ENCODE results near the gene ZNRF3. TPM values are rescaled to one million over a fixed set of nuclear protein-coding genes. Genes with fewer than 3 reads are reported as not detected.

The ZNRF3 gene
- total and polyA plus RNA-seq, 2 experiments from 2014 or later, result 0.56 to 3.9 TPM

DNA sequence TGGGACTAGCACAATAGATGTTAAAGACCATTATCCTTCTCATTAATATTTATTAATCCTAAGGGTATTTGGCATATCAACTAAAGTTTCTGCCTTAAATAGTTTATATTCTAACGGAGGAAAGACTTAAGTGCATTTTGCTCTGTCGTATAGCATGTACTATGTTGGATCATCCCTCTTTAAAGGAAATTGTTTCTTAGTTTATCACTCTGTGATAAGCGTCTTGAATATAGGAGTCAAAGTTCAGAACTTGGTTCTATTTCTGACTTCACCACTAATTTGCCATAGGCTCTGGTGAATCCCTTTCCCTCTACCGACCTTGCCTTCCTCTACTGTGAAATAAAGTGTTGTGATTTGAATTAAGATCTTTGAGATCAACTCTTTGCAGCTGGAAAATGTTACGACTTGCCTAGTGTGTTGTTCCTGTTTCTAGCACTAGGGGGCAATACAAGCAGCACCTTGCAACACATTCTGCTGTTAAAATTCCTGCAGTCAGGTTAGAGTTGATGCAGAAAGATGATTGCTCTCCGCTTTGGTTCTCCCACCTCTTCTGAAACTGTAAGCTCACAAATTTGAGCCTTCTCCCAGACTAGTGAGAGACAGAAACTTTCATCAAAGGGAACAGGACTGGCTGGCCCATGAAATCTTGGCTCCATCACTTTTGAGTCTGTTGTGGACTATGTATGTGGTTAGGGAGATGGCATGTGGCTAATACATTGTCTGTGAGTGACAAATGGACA lies 27.8 kb upstream of the ZNRF3 start:
- 23 to 25% methylated on average over 6 of the region's 6 CpGs for WGBS, 2 experiments (ENCODE audit: low coverage in 1 of 2, low lambda C conversion rate in 2 of 2, missing lambda C conversion rate in 2 of 2)
- Histone ChIP-seq H3K4me3 (no peak overlapping the region), H3K27ac (no peak overlapping the region), H2AFZ (no peak overlapping the region), H3K9me2 (ENCODE audit: insufficient read depth) (no peaks in the 10 kb centered on the region), H3F3A (ENCODE audit: insufficient read depth) (no peaks in the 10 kb centered on the region), H3K79me2 (ENCODE audit: insufficient read depth) (no peaks in the 10 kb centered on the region), H3K4me2 (ENCODE audit: unreplicated experiment) (no peak overlapping the region), H3K27me3 (replicated peaks; ENCODE audit: insufficient read depth) (no peaks in the 10 kb centered on the region), H3K9ac (no peak overlapping the region), H4K20me1 (ENCODE audit: insufficient read depth) (no peaks in the 10 kb centered on the region), H3K9me3 (ENCODE audit: low read depth) (no peaks in the 10 kb centered on the region), H3K4me1 (ENCODE audit: insufficient read depth) (no peaks in the 10 kb centered on the region), H3K36me3 (ENCODE audit: low read depth) (no peaks in the 10 kb centered on the region)
- no peak for TF ChIP-seq EZH2phosphoT487 (IDR thresholded peaks at IDR 0.05; ENCODE audit: insufficient read depth, low read depth)
- no peak for TF ChIP-seq EZH2 (IDR thresholded peaks at IDR 0.05; ENCODE audit: insufficient read depth, poor library complexity, severe bottlenecking)
- peak; percentile 61 for DNase-seq
- in situ Hi-C loops (cut with MboI), result loop anchor here (5.0 to 25.0 kb wide), 3 partner anchors 182 to 379 kb away; no protein-coding TSS in a partner anchor

- Histone ChIP-seq H3K4me3 (no peak overlapping the region), H2AFZ (no peak overlapping the region), H3K27ac (no peak overlapping the region), H3K4me2 (ENCODE audit: unreplicated experiment) (no peak overlapping the region), H3K79me2 (ENCODE audit: insufficient read depth) (no peaks in the 10 kb centered on the region), H3K36me3 (ENCODE audit: low read depth) (no peaks in the 10 kb centered on the region), H4K20me1 (ENCODE audit: insufficient read depth) (no peaks in the 10 kb centered on the region), H3K4me1 (ENCODE audit: insufficient read depth) (no peaks in the 10 kb centered on the region), H3K9ac (no peak overlapping the region), H3K27me3 (replicated peaks; ENCODE audit: insufficient read depth) (no peaks in the 10 kb centered on the region), H3K9me3 (ENCODE audit: low read depth) (no peaks in the 10 kb centered on the region), H3F3A (ENCODE audit: insufficient read depth) (no peaks in the 10 kb centered on the region), H3K9me2 (ENCODE audit: insufficient read depth) (no peaks in the 10 kb centered on the region)
- TF ChIP-seq EZH2 (IDR thresholded peaks at IDR 0.05; ENCODE audit: insufficient read depth, poor library complexity, severe bottlenecking) (no peak), EZH2phosphoT487 (IDR thresholded peaks at IDR 0.05; ENCODE audit: insufficient read depth, low read depth) (no peak)
- in situ Hi-C loops (cut with MboI), result loop anchor here (5.0 to 25.0 kb wide), 3 partner anchors 181 to 379 kb away; no protein-coding TSS in a partner anchor
- no peak for DNase-seq
- WGBS, 2 experiments (ENCODE audit: low coverage in 1 of 2, low lambda C conversion rate in 2 of 2, missing lambda C conversion rate in 2 of 2), result 68 to 83% methylated on average over 1 of the region's 1 CpG
Measured at GRCh38 chr22:28856095-28856455, 27.3 kb upstream of the ZNRF3 start.

- no peak overlapping the region for H3K4me2 ChIP-seq (ENCODE audit: unreplicated experiment)
- H4K20me1 ChIP-seq (ENCODE audit: insufficient read depth), result no peaks in the 10 kb centered on the region
- TF ChIP-seq EZH2phosphoT487 (IDR thresholded peaks at IDR 0.05; ENCODE audit: insufficient read depth, low read depth), result no peak
- TF ChIP-seq EZH2 (IDR thresholded peaks at IDR 0.05; ENCODE audit: insufficient read depth, poor library complexity, severe bottlenecking), result no peak
- no peaks in the 10 kb centered on the region for H3K27me3 ChIP-seq (replicated peaks; ENCODE audit: insufficient read depth)
- no peaks in the 10 kb centered on the region for H3K79me2 ChIP-seq (ENCODE audit: insufficient read depth)
- H3K9me3 ChIP-seq (ENCODE audit: low read depth), result no peaks in the 10 kb centered on the region
- no peak overlapping the region for H3K27ac ChIP-seq
- no peak overlapping the region for H3K4me3 ChIP-seq
- no peak for DNase-seq
- in situ Hi-C loops (cut with MboI), result loop anchor here (5.0 to 25.0 kb wide), 3 partner anchors 180 to 378 kb away; no protein-coding TSS in a partner anchor
- no peak overlapping the region for H2AFZ ChIP-seq
- no peaks in the 10 kb centered on the region for H3K36me3 ChIP-seq (ENCODE audit: low read depth)
- H3K9ac ChIP-seq, result no peak overlapping the region
- WGBS, 2 experiments (ENCODE audit: low coverage in 1 of 2, low lambda C conversion rate in 2 of 2, missing lambda C conversion rate in 2 of 2), result 91 to 95% methylated on average over 6 of the region's 6 CpGs
- H3K4me1 ChIP-seq (ENCODE audit: insufficient read depth), result no peaks in the 10 kb centered on the region
- no peaks in the 10 kb centered on the region for H3K9me2 ChIP-seq (ENCODE audit: insufficient read depth)
- H3F3A ChIP-seq (ENCODE audit: insufficient read depth), result no peaks in the 10 kb centered on the region
Measured at GRCh38 chr22:28857288-28857687, 26.1 kb upstream of the ZNRF3 start.

DNA sequence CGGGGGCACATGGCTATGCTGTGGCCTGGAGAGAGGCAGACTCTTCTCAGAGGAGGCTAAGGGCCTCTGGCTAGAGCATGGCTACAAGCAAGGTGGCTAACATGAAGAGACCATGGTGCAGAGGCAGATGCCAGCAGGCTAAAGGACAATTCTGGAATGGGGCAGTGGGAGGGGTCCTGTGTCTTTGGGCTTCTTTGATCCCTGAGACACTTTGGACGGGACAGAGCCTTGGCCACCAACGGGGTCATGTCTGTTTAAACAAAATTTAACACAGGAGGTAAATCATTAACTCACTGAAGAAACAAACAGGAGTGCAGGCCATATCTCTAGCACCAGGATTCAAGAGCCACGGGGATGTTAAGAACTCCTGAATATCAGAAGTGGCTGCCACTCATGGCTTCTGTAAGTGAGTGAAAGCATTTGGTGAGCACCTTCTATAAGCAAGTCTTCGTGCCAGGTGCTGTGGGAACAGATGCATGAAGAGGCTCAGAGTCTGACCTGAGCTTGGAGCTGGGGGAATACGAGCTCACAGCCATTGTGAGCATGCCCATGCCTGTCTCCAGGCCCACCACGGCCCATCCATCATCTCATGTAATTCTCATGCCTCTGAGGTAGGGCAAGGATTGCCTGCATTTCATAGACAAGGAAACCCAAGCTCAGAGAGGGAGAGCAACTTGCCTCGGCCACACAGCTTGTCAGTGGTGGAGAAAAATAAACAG lies 18.3 kb upstream of the ZNRF3 start:
- TF ChIP-seq EZH2 (IDR thresholded peaks at IDR 0.05; ENCODE audit: insufficient read depth, poor library complexity, severe bottlenecking), result no peak
- TF ChIP-seq EZH2phosphoT487 (IDR thresholded peaks at IDR 0.05; ENCODE audit: insufficient read depth, low read depth), result no peak
- Histone ChIP-seq H3K36me3 (ENCODE audit: low read depth) (no peaks in the 10 kb centered on the region), H3F3A (ENCODE audit: insufficient read depth) (no peaks in the 10 kb centered on the region), H3K9me2 (ENCODE audit: insufficient read depth) (no peaks in the 10 kb centered on the region), H3K9me3 (ENCODE audit: low read depth) (no peaks in the 10 kb centered on the region), H3K9ac (no peak overlapping the region), H3K4me1 (ENCODE audit: insufficient read depth) (no peaks in the 10 kb centered on the region), H2AFZ (no peak overlapping the region), H3K79me2 (ENCODE audit: insufficient read depth) (no peaks in the 10 kb centered on the region), H3K27me3 (replicated peaks; ENCODE audit: insufficient read depth) (no peaks in the 10 kb centered on the region), H3K4me2 (ENCODE audit: unreplicated experiment) (no peak overlapping the region), H4K20me1 (ENCODE audit: insufficient read depth) (no peaks in the 10 kb centered on the region), H3K27ac (no peak overlapping the region), H3K4me3 (no peak overlapping the region)
- no peak for DNase-seq
- 67 to 71% methylated on average over 8 of the region's 8 CpGs for WGBS, 2 experiments (ENCODE audit: low coverage in 1 of 2, low lambda C conversion rate in 2 of 2, missing lambda C conversion rate in 2 of 2)
- in situ Hi-C loops (cut with MboI), result loop anchor here (25.0 kb wide), 1 partner anchor 272 kb away; no protein-coding TSS in a partner anchor
